CD4-positive, alpha-beta T cell treated with Interleukin-15 for 4 hours (primary cell): ENCODE data around the gene XIRP1.

Source experiments
- DNase-seq: peaks from one replicate; pipeline ENCODE4 v3.0.0-alpha.2; 2020; ENCODE audit warnings: low spot score

Gene XIRP1

DNA sequence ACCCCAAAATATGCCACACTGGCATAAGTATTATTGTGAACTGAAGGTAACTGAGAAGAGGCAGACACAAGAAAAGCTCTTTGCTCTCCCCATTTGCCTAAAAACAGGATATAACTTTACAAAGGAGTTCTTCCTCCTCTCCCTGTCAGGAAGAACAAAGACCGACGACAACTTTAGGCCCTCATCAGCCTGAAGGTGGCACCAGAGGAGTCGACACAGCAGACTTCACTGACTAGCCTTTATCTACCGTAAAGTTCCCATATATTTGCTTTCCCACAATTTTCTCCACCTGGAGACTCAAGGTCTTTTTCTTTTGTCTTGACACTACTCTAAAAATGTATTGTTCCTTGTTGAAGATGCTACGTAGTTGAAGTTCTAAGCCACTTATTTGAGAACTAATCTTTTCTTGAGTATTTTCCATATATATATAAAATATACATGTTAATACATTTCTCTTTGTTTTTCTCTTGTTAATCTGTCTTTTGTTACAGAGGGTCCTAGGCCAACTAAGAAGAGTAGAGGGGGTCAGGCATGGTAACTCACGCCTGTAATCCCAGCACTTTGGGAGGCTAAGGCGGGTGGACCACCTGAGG is 16.2 kb upstream of the XIRP1 start:
- DNase-seq: peak; percentile 51

DNA sequence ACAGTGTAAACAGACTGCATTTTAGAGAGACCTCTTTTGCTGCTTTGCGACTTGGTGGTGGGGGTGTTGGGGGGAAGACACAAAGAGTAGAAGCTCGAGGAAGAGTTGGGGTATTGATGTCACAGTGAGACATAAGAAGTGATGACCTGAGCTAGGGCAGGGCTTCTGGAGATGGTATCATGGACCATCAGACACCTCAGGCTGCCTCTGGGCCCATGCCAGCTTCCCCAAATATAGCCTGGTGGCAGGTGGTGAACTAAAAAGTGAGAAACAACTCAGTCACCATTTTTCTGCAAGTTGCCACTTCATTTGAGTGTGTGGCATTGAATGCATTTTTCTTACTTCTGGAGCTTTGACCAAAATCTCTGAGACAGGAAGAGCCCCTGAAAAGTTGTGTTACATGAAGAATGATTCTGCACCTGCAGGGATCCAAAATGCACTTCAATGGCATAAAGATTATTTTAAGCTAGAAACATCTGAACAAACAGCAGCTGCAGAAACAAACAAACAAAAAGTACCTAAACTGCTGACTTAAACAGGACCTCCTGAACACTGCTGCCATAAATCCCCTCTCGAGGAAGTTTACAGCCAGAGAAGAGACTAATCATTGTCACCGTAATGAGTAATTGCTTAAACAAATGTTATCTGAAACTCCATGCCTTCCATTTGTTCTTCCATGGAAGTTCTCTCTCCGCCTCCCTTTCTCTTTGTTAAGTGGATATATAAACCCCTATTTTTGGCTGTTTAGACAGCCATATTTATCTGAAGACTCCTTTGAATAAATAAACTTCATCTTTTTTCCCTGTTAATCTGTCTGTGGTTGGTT is 15.2 kb upstream of the XIRP1 start:
- no peak for DNase-seq

DNA sequence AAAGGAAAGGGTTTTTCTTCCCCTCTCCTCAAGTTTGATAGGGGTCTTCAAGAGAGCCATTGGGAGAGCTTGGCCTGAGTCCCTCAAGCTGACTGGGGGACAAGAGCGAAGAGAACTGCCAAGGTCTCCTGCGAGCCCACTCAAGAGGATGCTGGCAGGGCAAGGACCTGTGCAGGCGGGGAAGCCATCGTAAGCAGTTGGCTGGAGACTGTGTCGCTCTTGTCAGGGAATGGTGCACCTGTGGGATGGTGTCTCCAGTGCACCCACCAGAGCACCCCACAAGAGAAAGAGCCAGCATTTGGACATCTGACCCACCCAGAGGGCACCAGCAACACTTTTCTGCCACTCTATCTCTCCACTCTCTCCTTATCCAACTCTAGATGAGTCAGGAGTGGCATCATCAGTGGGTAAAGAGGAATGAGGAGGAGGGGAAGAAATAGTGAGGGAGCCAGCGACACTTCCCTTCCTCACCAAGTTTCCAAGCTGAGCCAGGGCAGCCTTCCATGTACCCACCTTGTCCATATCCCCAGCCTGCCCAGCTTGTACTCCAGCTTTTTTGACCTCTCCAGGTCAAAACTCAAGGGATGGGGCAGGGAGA is 13.6 kb upstream of the XIRP1 start:
- no peak for DNase-seq

DNA sequence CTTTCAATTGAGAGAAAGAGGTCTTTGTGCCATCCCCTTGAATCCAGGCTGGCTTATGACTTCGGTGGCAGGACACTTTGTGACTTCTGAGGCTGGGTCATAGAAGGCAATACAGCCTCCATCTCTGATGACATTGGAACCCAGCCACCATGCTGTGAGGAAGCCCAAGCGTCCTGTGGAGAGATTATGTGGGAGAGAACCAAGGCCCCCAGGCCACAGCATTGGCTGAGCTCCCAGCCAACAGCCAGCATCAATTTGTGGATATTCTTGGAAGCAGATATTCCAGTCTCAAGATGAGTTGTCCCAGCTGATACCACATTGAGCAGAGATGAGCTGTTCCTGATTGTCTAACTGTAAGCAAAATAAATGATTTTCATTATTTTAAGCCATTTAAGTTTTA is 12.7 kb upstream of the XIRP1 start:
- DNase-seq: no peak

DNA sequence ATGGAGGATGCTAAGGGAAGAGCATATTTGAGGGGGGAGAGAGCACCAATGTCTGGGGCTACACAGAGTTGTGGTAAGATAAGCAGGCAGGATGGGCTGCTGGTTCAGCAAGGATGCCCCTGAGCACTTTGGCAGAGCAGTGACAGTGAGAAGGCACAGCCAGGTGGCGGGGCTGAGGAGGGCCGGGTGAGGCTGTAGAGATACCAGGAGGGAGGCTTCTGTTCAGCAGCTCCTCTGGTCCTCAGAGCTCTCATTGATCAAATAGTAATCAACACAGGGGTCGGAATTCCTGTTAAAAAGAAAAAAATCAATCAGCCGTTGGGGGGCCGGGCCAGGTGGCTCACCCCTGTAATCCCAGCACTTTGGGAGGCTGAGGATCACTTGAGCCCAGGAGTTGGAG is 11.5 kb upstream of the XIRP1 start:
- no peak for DNase-seq

DNA sequence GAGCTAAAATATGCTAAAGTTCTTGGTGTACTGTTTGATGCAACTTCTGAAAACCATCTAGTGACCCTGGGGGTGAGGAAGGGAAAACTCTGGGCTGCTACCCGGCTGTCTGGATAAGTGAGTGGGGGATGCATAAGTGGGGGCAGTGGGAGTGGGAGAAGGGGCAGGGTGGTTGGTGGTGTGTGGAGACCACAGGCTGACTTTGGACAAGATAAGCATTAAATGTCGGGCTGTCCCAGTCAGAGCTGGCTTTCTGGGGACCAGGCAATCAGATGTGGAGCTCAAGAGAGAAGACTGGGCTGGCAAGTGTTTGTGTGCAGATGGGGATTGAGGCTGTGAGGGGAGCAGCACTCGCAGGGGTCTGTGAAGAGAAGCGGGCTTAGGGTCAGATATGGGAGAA is 11.0 kb upstream of the XIRP1 start:
- no peak for DNase-seq

DNA sequence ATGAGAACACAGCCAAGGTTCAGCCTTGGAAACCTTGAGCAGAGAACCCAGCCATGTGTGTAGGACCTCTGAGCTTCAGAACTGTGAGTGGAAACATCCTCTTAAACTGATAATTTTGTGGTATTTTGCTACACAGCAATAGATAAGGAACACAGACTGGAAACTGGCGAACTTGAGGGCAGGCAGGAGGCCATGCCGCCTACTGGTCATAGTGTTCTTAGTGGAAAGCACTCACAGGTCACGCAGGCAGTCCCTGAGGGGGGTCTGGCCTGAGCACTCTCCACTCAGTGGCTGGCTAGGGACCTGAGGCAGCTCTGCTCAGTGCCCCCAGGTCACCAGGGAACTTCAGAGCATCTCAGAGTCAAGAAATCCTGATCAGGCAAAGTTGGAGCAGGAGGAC is 9.7 kb upstream of the XIRP1 start:
- no peak for DNase-seq

DNA sequence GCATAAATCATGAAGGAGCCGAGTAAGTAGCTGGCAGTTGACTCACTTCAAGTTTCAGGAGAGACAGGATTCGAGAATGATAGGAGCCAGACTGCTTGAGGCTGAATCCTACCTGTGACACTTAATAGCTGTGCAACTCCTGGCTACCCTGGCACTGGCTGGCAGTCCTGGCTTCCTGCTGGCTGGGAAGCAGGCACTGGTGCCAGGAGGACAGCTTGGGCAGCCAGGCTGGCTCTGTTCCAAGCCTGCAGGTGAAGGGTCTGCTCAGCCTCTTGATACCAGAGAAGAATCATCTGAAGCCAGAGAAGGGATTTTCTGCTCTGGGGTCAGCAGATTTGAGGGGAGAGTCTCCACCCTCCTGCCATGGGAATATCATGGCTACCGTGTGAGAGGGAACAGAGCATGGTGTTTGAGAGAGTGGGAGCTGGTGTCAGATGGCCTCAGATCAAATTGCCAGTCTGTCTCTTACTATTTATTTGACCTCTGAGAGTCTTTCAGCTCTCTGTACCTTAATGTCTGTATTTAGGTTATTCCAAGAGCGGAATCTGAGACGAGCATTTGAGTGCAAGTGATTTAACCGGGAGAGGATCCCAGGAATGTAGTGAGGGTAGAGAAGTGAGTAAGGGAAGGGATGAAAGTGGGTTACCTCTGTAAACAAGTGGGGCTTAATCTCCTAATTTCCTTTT is 4.4 kb upstream of the XIRP1 start:
- DNase-seq: no peak

DNA sequence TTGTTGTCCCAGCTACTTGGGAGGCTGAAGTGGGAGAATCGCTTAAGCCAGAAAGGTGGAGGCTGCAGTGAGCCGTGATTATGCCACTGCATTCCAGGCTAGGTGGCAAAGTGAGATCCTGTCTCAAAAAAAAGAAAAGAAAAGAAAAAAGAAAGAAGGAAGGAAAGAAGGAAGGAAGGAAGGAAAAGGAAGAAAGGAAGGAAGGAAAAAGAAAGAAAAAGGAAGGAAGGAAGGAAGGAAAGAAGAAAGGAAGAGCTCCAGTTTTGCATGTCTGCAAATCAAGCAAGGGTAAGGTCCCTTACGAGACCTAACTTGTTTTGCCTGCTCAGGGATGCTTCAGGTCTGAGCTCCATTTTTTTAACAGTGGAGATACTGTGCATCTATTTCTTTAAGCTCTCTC is 3.6 kb upstream of the XIRP1 start:
- DNase-seq: no peak

DNA sequence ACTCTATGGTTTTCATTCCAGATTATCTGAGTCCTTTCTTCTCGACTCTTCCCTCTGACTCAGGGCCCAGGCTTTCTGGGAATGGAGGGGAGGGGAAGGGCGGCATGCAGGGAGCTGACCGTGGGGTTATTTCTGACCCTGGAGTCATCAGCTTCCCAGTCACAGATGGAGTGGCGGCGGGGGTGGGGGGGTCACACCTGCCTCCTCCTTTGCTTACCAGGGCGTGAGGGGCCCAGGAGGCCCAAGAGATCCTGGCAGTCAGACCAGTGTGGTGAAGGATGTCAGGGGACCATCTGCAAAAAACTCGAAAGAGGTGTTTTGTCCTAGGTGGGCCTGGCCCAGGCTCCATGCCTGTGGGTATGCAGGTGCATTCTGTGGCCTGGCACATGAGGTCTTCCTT is 996 bp upstream of the XIRP1 start:
- no peak for DNase-seq

DNA sequence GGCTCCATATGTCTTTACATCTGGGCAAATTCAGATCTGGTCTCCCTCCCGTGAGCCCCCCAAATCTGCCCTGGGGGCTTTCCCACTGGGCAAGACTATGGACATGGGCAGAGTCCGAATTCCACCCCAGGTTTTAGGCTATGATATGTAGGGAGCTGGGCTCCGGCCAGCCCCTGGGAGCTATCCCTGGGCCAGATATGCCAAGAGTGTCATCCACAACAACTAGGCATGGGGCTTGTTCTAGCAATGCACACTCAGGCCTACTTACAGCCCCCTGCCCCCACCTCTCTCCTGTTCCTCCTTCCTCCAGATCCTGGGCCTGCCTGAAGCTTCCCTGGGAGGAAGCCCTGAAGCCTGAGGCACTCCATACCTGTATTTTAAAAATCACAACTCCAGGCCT is 622 bp downstream of the XIRP1 start:
- DNase-seq: no peak

DNA sequence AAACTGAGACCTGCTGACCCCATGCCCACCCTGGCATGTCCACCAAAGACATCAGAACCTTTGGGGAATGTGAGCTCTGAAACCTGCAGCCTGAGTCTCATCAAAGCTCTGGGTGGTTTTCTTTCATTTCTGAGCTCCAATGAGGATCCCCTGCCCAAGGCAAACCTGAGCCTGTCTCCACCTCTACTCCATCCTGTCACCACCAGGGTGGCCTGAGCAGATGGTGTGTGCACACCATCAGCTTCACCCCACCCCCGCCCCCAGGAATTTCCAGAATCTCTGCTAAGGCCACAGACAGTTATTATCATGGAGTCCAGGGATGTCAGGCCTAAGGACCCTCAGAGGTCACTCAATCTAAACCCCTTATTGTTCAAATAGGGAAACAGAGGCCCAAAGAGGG is 1.3 kb downstream of the XIRP1 start:
- DNase-seq: no peak

DNA sequence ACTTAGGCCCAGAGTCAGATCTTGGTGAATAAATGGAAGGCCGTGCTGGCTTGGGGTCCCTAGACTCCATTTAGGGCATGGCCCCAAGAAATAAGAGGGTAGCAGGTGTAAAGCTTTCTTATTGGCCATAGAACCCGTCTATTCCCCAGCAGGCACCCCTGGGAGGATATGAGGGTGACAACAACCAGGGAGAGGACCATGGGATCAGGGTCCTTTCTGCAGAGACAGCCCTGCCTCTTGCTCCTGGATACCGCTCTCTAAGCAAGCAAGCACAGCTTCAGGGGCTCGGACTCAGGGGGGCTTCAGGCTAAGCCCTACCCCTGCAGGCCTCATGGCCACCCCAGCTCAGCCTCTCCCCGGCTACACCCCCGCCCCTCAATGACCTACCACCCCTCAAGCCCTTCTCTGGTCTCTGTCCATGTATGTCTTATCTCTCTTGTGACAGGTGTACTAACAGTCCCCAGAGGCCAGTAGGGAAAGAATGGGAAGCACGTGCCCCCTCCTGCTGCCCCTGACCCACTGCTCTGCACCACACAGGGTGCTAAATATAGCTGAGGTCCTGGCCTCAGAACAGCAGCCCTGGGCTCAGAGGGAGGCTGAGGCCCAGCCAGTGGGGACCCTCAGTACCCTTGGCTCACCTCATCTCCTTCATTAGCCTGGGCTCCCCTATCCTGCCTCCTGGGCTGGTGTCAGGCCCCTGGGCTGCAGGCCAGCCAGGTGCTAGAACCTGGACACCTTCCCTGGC is 1.9 kb downstream of the XIRP1 start:
- no peak for DNase-seq

DNA sequence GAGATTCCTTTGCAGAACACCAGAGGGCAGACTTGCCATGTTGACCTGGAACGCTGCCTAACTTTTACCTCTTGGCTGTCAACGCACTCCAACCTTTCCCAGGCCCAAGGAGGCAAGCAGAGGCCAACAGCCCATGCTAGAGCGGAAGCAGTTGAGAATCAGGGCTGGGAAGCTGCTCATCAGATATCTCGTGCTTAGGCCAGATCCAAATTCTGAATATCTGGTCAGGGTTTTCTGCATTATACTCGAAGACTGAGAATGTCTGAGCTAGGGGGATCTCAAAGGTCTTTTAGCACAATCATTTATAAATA is 2.5 kb downstream of the XIRP1 start:
- peak; percentile 72 for DNase-seq

DNA sequence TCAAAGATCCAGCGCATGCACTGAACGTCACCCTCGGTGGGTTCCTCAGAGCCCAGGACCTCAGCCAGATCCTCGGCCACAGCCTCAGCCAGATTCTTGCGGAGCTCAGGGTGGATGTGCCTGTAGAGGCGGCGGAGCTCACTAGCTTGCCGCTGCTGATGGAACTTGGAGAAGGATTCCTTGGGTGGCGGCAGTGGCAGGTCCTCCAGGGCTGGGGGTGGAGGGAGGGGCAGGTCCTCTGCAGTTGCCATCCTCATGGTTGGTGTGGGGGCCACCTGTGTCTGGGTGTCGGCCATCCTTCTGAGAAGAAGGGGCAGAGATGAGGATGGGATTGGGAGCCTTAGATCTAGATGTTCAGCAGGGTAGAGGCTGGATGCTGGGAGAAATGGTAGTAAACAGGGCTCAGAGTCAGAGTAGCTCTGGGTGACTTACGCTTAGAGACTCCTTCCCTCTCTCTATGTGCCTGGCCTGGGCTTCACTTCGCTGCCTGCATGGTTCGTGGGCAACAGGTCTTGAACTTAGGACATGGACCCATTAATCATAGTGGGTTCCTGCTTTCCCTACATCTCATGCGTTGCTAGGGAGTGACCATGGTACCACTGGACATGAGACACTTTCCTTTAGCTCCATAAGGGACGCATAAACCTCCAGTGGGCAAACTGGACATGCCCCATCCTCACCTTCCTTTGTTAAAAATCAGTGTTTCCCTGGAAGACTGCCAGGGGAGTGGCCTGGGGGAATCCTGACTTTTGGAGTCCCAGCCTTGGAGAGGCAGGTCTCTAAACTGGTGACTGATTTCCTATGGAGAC is 3.0 kb downstream of the XIRP1 start:
- no peak for DNase-seq

DNA sequence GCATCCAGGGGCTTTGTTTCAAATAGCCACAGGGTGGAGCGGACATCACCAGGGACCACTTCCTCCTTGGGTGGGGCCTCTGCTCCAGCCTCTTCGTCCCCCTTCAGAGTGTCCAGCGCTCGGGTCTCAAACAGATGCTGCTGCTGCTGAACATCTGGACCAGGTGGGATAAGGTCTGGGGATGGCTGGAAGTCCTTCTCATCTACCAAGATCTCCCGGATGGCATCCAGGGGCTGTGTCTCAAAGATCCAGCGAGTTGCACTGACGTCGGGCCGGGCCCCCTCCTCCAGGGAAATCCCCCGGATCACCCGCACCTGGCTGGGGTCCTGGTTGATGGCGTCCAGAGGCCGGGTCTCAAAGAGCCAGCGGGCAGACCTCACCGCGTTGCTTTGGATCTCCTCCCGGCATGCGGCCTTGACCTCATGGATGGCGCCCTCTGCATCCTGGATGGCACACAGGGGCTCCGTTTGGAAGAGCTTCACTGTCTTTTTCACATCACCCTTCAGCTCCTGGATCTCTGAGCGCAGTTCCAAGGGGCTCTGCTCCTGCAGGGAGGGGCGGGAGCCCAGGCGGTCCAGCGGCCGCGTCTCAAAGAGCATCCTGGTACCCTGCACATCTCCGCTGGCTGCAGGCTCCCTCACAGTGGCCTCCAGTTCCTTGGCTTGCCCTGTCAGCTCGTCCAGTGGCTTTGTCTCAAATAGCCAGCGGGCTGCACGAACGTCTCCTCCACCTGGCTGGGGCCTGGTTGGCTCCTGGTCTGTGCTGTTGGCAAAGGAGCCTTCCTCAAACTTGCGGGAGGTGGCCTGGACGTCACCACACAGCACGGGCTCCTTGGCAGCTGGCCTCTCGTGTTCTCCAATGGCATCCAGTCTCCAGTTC is 3.9 kb downstream of the XIRP1 start:
- no peak for DNase-seq

DNA sequence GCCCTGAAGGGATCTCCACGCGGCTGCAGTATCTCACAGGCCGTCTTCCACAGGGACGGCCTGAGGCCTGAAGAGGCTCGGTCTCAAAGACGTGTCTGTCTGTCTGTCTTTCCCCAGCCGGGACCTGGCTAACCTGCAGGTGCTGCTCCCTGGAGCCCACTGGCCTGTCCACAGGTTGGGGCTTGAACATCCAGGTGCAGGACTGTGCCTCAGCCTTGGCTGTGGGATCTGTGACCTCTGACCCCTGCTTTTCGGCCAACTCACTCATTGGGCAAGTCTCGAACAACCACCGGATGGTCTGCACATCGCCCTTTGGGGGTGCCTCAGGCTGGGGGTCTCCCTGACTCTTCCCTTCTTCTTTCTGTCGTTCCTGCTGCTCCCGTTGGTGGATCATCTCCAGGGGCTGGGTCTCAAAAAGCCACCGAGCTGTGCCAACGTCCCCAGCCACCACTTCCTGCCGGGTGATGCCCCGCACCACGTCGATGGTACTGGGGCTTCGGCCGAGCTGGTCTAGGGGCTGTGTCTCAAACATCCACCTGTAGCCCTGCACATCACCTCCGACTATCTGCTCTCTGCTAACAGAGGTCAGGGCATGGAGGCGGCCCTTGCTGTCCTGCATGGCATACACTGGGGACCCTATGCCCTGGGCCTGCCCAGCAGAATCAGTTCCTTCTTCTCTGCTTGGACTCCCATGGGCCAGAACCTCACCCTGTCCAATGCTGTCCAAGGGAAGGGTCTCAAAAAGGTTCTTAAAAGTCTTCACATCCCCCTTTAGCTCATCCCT is 4.8 kb downstream of the XIRP1 start:
- no peak for DNase-seq

DNA sequence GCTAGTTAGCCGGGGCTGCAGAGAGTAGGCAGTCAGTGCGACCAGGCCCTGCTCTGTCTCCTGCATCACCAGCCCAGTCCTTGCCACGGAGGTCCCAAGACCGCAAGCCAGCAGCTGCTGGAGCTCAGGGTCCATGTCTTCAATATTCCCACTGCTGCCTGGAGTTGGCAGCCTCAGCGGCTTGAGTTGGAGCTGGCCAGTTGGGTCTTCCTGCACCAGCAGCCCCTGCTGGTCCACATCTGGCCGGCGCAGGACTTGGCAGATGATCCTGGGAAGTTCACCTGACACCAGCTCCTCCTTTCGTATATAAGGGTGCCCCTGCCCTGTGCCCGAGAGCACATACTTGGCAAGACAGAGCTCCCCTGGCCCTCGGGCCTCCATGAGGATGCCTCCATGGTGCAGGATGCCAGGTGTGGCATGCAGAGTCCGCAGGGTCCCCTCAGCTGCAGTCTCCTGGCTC is 5.7 kb downstream of the XIRP1 start:
- DNase-seq: no peak

DNA sequence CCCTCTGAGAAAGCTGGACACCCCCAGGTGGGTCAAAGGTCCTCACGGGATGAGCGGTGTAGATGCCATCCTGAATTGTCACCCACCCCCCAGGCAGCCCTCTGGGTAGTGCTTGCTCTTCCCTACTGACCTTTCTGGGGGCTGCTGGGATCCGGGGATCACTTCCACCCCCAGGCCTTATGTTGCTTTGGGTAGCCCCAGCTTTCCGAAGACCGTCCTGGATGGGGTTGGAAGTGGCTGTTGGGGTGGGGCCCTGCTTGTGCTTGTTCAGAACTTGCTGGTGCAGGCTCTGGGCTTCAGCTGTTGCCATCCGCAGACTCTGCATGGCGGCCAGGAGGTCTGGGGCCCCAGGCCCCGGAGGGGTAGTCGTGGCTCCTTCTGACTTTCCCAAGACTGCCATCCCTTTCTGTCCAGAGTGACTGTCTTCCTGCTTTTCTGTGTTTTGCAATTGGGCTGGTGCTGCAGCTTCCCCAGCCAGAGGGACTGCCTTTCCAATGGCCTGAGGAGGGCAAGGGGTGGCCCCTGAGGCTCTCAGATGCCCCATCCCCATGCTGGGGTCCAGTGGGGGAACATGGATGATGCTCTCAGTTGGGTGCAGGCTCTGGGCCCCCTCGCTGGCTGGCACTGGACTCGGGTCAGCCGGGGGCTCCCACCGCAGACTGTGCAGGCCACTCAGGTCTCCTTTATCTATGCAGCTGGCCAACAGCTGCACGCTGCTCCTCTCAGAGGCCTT is 6.3 kb downstream of the XIRP1 start:
- DNase-seq: no peak
